Measurements from ENCODE around the gene SERPINA5.

DNA sequence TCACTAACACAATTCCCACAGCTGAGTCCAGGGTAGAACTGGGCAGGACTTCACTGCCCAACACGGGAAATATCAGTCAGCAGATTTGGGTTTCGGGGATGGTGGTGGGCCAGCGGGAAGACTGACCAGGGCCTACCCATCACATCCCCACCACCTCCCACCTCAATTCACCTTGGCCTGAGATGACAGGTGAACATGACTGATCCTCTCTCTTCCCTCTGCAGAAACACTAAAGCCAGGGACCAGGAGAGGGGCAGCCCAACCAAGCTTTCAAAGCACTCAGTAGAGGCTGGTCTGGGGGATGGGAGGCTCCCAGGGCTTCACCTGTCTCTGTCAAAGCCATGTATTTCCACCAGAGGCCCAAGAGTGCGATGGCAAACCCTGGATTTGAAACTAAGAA is 2.3 kb downstream of the SERPINA5 start:
- TF ChIP-seq, protein P1, sequence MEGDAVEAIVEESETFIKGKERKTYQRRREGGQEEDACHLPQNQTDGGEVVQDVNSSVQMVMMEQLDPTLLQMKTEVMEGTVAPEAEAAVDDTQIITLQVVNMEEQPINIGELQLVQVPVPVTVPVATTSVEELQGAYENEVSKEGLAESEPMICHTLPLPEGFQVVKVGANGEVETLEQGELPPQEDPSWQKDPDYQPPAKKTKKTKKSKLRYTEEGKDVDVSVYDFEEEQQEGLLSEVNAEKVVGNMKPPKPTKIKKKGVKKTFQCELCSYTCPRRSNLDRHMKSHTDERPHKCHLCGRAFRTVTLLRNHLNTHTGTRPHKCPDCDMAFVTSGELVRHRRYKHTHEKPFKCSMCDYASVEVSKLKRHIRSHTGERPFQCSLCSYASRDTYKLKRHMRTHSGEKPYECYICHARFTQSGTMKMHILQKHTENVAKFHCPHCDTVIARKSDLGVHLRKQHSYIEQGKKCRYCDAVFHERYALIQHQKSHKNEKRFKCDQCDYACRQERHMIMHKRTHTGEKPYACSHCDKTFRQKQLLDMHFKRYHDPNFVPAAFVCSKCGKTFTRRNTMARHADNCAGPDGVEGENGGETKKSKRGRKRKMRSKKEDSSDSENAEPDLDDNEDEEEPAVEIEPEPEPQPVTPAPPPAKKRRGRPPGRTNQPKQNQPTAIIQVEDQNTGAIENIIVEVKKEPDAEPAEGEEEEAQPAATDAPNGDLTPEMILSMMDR (conservative IDR thresholded peaks at IDR 0.05 in 1 of 2, IDR thresholded peaks at IDR 0.05 in 1 of 2; ENCODE audit: extremely low read depth in 1 of 2, insufficient read depth in 1 of 2, low read depth in 1 of 2, low read length in 2 of 2), result no peak
- TF ChIP-seq EZH2 (IDR thresholded peaks at IDR 0.05; ENCODE audit: borderline replicate concordance, low read length), result no peak

Measured in mammary epithelial cell (primary cell).